Memory B cell (primary cell): ENCODE results near the gene HDAC6.
"Not testable (repeated sequence)": the region's sequence is repeated elsewhere in the genome, so short reads cannot be mapped to it uniquely, and the experiment has no call there.

Source experiments
- ATAC-seq: fragments of 150-1000 bp; cut with Tn5 transposase; 2 replicates; pipeline ENCODE4 v1.10.0; 2021; ENCODE audit warnings: low read depth, mild to moderate bottlenecking, moderate library complexity
- DNase-seq, 2 donors: peaks; one replicate each; pipeline ENCODE4 v3.0.0; 2022; ENCODE audit warnings: low spot score in 2 of 2
- H3K27ac Mint-ChIP-seq: one replicate; pipeline ENCODE4 v1.8.0; 2022; ENCODE audit warnings: mild to moderate bottlenecking, moderate library complexity, mixed read lengths
- H3K27me3 Mint-ChIP-seq: one replicate; pipeline ENCODE4 v1.8.0; 2022; ENCODE audit warnings: mixed read lengths
- H3K36me3 Mint-ChIP-seq: one replicate; pipeline ENCODE4 v1.8.0; 2022; ENCODE audit warnings: mild to moderate bottlenecking, mixed read lengths
- H3K4me1 Mint-ChIP-seq: one replicate; pipeline ENCODE4 v1.8.0; 2022; ENCODE audit warnings: mixed read lengths
- H3K4me3 Mint-ChIP-seq: one replicate; pipeline ENCODE4 v1.8.0; 2022; ENCODE audit warnings: mild to moderate bottlenecking, moderate library complexity, mixed read lengths
- H3K9me3 Mint-ChIP-seq: one replicate; pipeline ENCODE4 v1.8.0; 2022; ENCODE audit warnings: mixed read lengths

HDAC6 gene

DNA sequence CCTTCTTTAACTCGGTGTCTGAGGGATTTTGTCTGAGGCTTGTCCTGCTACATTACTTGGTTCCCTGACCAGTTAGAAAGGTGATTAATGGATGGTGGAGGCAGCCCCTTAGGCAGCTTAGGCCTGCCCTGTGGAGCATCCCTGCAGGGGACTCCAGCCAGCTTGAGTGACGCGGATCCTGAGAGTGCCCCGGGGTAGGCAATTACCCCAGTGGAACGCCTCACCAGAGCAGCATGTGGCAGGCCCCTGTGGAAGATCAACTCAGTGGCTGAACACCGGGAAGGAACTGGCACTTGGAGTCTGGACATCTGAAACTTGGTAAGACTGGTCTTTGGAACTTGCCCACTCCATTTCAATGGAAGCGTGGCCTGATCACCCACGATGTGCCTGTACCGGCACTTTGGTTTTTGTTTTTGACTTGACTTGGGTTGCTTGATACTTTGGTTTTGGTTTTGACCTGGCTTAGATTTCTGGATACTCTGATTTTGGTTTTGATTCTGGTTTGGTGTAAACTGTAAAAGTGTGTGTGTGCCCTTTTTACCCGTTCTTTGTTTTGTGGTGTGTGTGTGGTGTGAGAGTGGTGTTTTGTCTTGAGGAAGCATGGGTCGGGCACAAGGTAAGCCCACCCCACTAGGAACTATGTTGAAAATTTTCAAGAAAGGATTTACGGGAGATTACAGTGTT lies 52.4 kb downstream of the HDAC6 start:
- H3K27ac Mint-ChIP-seq, H3K9me3 Mint-ChIP-seq, ATAC-seq: not testable (repeated sequence)

DNA sequence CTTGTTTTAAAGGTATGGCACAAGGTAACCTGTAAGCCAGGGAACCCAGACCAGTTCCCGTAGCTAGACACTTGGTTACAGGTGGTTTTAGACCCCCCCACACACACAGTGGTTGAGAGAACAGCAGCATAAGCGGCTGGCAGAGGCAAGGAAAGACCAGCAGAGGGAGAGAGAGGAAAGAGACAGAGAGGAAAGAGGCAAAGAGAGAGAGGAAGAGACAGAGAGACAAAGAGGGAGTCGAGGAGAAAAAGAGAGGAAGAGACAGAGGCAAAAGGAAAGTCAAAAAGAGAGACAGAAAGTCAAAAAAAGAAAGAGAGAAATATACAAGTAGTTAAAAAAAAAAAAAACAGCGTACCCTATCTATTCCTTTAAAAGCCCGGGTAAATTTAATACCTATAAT lies 53.0 kb downstream of the HDAC6 start:
- peaks cover 7% of the 10 kb centered on the region for H3K4me1 Mint-ChIP-seq
- H3K9me3 Mint-ChIP-seq, result no peaks in the 10 kb centered on the region
- H3K27ac Mint-ChIP-seq, result no peak overlapping the region
- peaks cover 6% of the 10 kb centered on the region for H3K27me3 Mint-ChIP-seq
- peaks cover 2% of the 10 kb centered on the region for H3K36me3 Mint-ChIP-seq
- DNase-seq (no peak), ATAC-seq (no peak)
- H3K4me3 Mint-ChIP-seq, result no peak overlapping the region

More for the DNA sequence above, 52.4 kb downstream of the HDAC6 start:
- not testable (repeated sequence) for H3K36me3 Mint-ChIP-seq, H3K4me3 Mint-ChIP-seq, H3K27me3 Mint-ChIP-seq, DNase-seq, H3K4me1 Mint-ChIP-seq

DNA sequence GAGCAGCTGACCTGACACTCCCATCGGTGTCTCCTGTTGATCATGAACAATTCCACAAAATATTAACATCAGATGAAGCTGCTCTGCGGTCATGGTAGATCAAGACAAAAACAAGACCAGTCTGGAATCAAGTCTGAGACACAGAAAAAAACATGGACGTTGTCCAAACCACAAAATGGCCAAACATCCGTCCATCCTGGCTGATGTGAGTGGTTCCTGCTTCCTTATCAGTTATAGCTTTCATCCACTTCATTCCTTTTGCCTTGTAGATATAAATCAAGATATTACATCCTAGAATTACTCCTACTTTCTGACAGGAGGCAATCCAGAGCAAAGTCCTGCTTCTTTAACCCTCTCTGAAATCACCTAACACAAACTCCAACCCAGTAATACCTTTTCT lies 62.3 kb downstream of the HDAC6 start:
- no peak overlapping the region for H3K27ac Mint-ChIP-seq
- H3K9me3 Mint-ChIP-seq, result no peaks in the 10 kb centered on the region
- DNase-seq (no peak), ATAC-seq (no peak)
- H3K36me3 Mint-ChIP-seq, result no peaks in the 10 kb centered on the region
- peaks cover 4% of the 10 kb centered on the region for H3K27me3 Mint-ChIP-seq
- H3K4me1 Mint-ChIP-seq, result no peaks in the 10 kb centered on the region
- H3K4me3 Mint-ChIP-seq, result no peak overlapping the region

DNA sequence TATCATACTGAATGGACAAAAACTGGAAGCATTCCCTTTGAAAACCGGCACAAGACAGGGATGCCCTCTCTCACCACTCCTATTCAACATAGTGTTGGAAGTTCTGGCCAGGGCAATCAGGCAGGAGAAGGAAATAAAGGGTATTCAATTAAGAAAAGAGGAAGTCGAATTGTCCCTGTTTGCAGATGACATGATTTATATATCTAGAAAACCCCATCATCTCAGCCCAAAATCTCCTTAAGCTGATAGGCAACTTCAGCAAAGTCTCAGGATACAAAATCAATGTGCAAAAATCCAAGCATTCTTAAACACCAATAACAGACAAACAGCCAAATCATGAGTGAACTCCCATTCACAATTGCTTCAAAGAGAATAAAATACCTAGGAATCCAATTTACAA lies 70.2 kb downstream of the HDAC6 start:
- not testable (repeated sequence) for H3K36me3 Mint-ChIP-seq, H3K9me3 Mint-ChIP-seq, H3K27me3 Mint-ChIP-seq, H3K4me1 Mint-ChIP-seq, DNase-seq, H3K4me3 Mint-ChIP-seq, H3K27ac Mint-ChIP-seq, ATAC-seq
